Activated CD4-positive, alpha-beta T cell treated with anti-CD3 and anti-CD28 coated beads, Interleukin-2, amount 10 ng/mL, durations not matched to agents 7 days and 5 days (primary cell): ENCODE data around the gene ZNF592. TPM values are rescaled to one million over a fixed set of nuclear protein-coding genes. Genes with fewer than 3 reads are reported as not detected.
A peak's percentile ranks its signal among the peaks of the same experiment; 100 is the strongest.
"Not testable (repeated sequence)": the region's sequence is repeated elsewhere in the genome, so short reads cannot be mapped to it uniquely, and the experiment has no call there.

Source experiments
- CTCF ChIA-PET: fragments of 350-600 bp; sonication (Branson Sonifier 250); formaldehyde crosslinking; loops from one replicate; lab custom pipeline; 2021; ENCODE audit warnings: antibody characterized with exemption; lab: Charles Lee
- POLR2A ChIA-PET: fragments of 350-600 bp; sonication (Branson Sonifier 250); formaldehyde crosslinking; loops from one replicate; lab custom pipeline; 2021; ENCODE audit warnings: antibody characterized with exemption; lab: Charles Lee
- DNase-seq: peaks from one replicate; pipeline ENCODE4 v3.0.0-alpha.2; 2020
- H3K27ac Mint-ChIP-seq: one replicate; pipeline ENCODE4 v1.8.0; 2021; ENCODE audit warnings: mild to moderate bottlenecking, moderate library complexity, mixed read lengths
- H3K27me3 Mint-ChIP-seq: one replicate; pipeline ENCODE4 v1.8.0; 2021; ENCODE audit warnings: mixed read lengths
- H3K36me3 Mint-ChIP-seq: one replicate; pipeline ENCODE4 v1.8.0; 2021; ENCODE audit warnings: low read depth, mixed read lengths
- H3K4me1 Mint-ChIP-seq: one replicate; pipeline ENCODE4 v1.8.0; 2021; ENCODE audit warnings: mixed read lengths
- H3K4me3 Mint-ChIP-seq: one replicate; pipeline ENCODE4 v1.8.0; 2021; ENCODE audit warnings: mild to moderate bottlenecking, moderate library complexity, mixed read lengths
- H3K9me3 Mint-ChIP-seq: one replicate; pipeline ENCODE4 v1.8.0; 2021; ENCODE audit warnings: mixed read lengths
- total RNA-seq, 2 experiments: library from RNA; stranded (reverse); gene quantifications; one replicate each; pipeline ENCODE4 v1.2.3, GENCODE V29; 2021

Gene ZNF592
- total RNA-seq, 2 experiments from 2014 or later = 44.3 to 51.9 TPM

GRCh38 chr15:84751721-84752120, 3.3 kb downstream of the ZNF592 start:
- H3K27me3 Mint-ChIP-seq, H3K4me3 Mint-ChIP-seq, H3K27ac Mint-ChIP-seq, H3K9me3 Mint-ChIP-seq, DNase-seq: not testable (repeated sequence)
- H3K36me3 Mint-ChIP-seq = peaks cover 43% of the 10 kb centered on the region
- CTCF ChIA-PET = interaction anchor here (1.0 to 2.9 kb wide), 2 partner anchors 16 to 17 kb away, joined by 3 to 10 read pairs; no protein-coding TSS in a partner anchor
- POLR2A ChIA-PET = interaction anchor here (0.6 kb wide), 1 partner anchor 88 kb away, joined by 4 read pairs; no protein-coding TSS in a partner anchor
- peaks cover 60% of the 10 kb centered on the region for H3K4me1 Mint-ChIP-seq

DNA sequence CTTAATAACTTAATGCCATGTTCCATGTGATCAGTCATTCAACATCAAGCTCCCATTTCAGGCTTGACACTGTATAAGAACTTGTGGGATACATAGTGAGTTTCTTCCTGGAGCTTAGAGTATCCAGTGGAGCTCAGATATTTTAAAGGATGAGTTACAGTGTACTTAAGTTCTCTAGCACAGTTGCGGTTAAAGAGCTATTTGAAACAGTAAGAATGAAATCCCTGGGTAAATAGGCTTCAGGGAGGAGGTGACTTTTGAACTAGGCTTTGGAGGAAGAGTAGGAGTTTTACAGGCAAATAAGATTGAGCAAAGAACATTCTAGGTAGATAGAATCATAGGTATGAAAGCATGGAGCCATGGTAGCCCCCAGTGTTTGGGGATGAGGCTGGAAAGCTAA, 3.8 kb downstream of the ZNF592 start:
- Mint-ChIP-seq H3K4me1 (peaks cover 61% of the 10 kb centered on the region), H3K36me3 (peaks cover 43% of the 10 kb centered on the region), H3K27me3 (no peaks in the 10 kb centered on the region), H3K4me3 (no peak overlapping the region), H3K9me3 (no peaks in the 10 kb centered on the region), H3K27ac (no peak overlapping the region)
- CTCF ChIA-PET = interaction anchor here (1.0 kb wide), 1 partner anchor 17 kb away, joined by 3 read pairs; no protein-coding TSS in a partner anchor
- DNase-seq = no peak
- POLR2A ChIA-PET = interaction anchor here (0.6 kb wide), 1 partner anchor 88 kb away, joined by 4 read pairs; no protein-coding TSS in a partner anchor

- ChIA-PET CTCF (interaction anchor here (1.0 kb wide), 1 partner anchor 18 kb away, joined by 3 read pairs; no protein-coding TSS in a partner anchor), POLR2A (no interaction called here)
- H3K27me3 Mint-ChIP-seq = no peaks in the 10 kb centered on the region
- H3K4me1 Mint-ChIP-seq = peaks cover 56% of the 10 kb centered on the region
- no peak for DNase-seq
- H3K9me3 Mint-ChIP-seq = no peaks in the 10 kb centered on the region
- no peak overlapping the region for H3K4me3 Mint-ChIP-seq
- H3K27ac Mint-ChIP-seq = peak overlapping the region; percentile 32
- peaks cover 38% of the 10 kb centered on the region for H3K36me3 Mint-ChIP-seq
Observed at GRCh38 chr15:84752700-84753099, 4.3 kb downstream of the ZNF592 start.

- POLR2A ChIA-PET = not testable (repeated sequence)
Observed at GRCh38 chr15:84754889-84755288, 6.5 kb downstream of the ZNF592 start.

GRCh38 chr15:84755736-84756527, 7.5 kb downstream of the ZNF592 start:
- Mint-ChIP-seq H3K36me3 (peaks cover 24% of the 10 kb centered on the region), H3K4me3 (no peak overlapping the region), H3K27me3 (no peaks in the 10 kb centered on the region), H3K27ac (no peak overlapping the region), H3K9me3 (no peaks in the 10 kb centered on the region), H3K4me1 (peaks cover 40% of the 10 kb centered on the region)
- ChIA-PET CTCF (interaction anchor here (1.0 to 2.1 kb wide), 4 partner anchors 12 to 184 kb away, joined by 3 to 5 read pairs (median 3); no protein-coding TSS in a partner anchor), POLR2A (no interaction called here)
- DNase-seq = no peak

More at GRCh38 chr15:84754889-84755288, 6.5 kb downstream of the ZNF592 start:
- H3K4me3 Mint-ChIP-seq, H3K27ac Mint-ChIP-seq, H3K9me3 Mint-ChIP-seq, H3K27me3 Mint-ChIP-seq, DNase-seq: not testable (repeated sequence)
- CTCF ChIA-PET = interaction anchor here (0.6 to 2.1 kb wide), 4 partner anchors 13 to 100 kb away, joined by 3 to 6 read pairs (median 4); partner anchors contain the start of gene WDR73
- Mint-ChIP-seq H3K36me3 (peaks cover 29% of the 10 kb centered on the region), H3K4me1 (peaks cover 50% of the 10 kb centered on the region)

GRCh38 chr15:84759018-84759417, 10.6 kb downstream of the ZNF592 start:
- H3K27me3 Mint-ChIP-seq = no peaks in the 10 kb centered on the region
- no peaks in the 10 kb centered on the region for H3K9me3 Mint-ChIP-seq
- no peak for DNase-seq
- ChIA-PET POLR2A (no interaction called here), CTCF (interaction anchor here (0.9 kb wide), 1 partner anchor 13 kb away, joined by 3 read pairs; no protein-coding TSS in a partner anchor)
- H3K27ac Mint-ChIP-seq = no peak overlapping the region
- peaks cover 9% of the 10 kb centered on the region for H3K36me3 Mint-ChIP-seq
- H3K4me1 Mint-ChIP-seq = peaks cover 22% of the 10 kb centered on the region
- H3K4me3 Mint-ChIP-seq = no peak overlapping the region

GRCh38 chr15:84760219-84760618, 11.8 kb downstream of the ZNF592 start:
- Mint-ChIP-seq H3K4me3 (no peak overlapping the region), H3K27me3 (no peaks in the 10 kb centered on the region), H3K36me3 (peaks cover 12% of the 10 kb centered on the region), H3K9me3 (no peaks in the 10 kb centered on the region), H3K4me1 (peaks cover 19% of the 10 kb centered on the region), H3K27ac (no peak overlapping the region)
- ChIA-PET CTCF (no interaction called here), POLR2A (no interaction called here)
- DNase-seq = no peak

DNA sequence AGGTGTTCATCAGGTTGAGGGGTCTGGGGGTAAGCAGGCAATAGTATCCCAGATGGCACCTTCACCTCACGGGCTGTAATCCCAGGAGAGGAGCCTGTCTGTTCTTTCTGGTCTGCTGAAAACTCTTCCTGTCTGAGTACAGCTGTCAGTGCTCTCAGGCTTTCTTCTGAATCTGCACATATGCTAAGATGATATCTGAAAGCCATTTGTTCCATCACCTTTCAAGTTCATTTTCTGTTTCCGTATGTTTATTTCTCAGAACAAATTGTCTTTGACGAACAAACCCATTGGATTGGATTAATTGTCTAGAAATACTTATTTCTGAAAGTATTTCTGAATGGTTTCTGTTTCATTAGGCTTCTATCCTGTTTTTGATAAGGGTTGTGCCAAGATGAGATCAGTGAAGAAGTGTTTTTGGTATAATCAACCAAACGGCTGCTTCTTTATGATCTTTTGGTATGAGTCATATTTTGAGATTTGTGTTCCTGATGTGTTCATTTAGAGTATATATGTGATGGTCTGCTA, 13.3 kb downstream of the ZNF592 start:
- ChIA-PET POLR2A (no interaction called here), CTCF (no interaction called here)
- Mint-ChIP-seq H3K4me3 (no peak overlapping the region), H3K9me3 (no peaks in the 10 kb centered on the region), H3K4me1 (peaks cover 13% of the 10 kb centered on the region), H3K27me3 (no peaks in the 10 kb centered on the region), H3K27ac (no peak overlapping the region), H3K36me3 (peaks cover 18% of the 10 kb centered on the region)
- peak; percentile 16 for DNase-seq

DNA sequence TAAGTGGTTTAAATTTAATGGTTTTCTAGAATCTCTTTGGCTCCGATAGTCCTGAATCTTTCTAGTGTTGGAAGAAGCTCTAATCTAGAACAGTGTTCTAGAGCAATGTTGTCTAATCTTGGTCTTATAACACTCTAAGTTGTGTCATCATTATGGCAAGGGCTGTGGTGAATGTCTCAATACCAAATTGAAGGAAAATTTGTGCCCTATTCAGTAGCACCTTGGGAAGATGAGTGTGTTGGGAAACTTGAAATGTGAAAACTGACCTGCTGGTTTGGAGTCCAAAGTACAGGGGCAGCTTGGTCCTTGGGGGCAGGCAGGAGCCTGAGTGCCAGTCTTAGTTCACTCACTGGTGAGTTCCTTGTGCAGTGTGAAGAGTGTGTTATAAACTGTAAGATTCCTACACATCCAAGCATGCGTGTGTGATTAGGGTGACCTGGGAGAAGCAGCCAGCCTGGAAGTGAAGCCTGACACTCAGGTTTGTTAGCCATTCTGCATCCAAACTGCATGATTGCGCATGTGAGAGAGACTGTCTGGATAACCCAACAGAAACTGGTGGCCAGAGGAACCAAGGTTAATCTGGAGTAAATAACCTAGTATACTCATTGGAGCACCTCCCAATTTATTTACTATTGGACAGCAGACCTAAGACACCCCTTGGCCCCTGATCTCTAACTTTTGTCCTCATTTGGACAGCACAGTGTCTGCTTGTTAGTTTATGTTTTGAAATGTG, 14.6 kb downstream of the ZNF592 start:
- CTCF ChIA-PET = interaction anchor here (0.8 kb wide), 1 partner anchor 16 kb away, joined by 3 read pairs; no protein-coding TSS in a partner anchor
- Mint-ChIP-seq H3K27ac (no peak overlapping the region), H3K27me3 (no peaks in the 10 kb centered on the region), H3K36me3 (peaks cover 25% of the 10 kb centered on the region), H3K9me3 (no peaks in the 10 kb centered on the region), H3K4me3 (no peak overlapping the region), H3K4me1 (peaks cover 11% of the 10 kb centered on the region)
- POLR2A ChIA-PET = no interaction called here
- no peak for DNase-seq

DNA sequence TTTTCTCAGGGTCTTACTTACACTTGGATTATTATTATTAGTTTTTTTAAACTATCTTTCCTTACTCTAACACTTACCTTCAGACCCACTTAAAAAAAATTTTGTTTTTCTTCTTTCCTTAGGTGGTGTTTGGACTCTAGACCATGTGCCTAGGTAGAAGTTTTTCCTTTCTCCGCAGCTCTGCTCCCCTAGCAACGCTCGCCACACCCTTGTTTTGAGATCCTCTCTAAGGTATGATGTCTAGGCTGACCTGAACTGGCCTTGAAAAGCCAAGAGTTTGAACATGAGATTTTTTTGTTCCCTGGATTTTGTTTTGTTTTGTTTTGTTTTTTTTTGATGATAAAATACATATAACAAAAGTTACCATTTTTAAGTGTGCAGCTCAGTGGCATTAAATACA, 16.2 kb downstream of the ZNF592 start:
- Mint-ChIP-seq H3K27me3 (no peaks in the 10 kb centered on the region), H3K27ac (peak overlapping the region; percentile 43), H3K9me3 (no peaks in the 10 kb centered on the region), H3K4me3 (no peak overlapping the region), H3K36me3 (peaks cover 39% of the 10 kb centered on the region), H3K4me1 (peaks cover 14% of the 10 kb centered on the region)
- no peak for DNase-seq
- CTCF ChIA-PET = interaction anchor here (0.6 kb wide), 1 partner anchor 201 kb away, joined by 4 read pairs; no protein-coding TSS in a partner anchor
- POLR2A ChIA-PET = no interaction called here

GRCh38 chr15:84764989-84765388, 16.6 kb downstream of the ZNF592 start:
- CTCF ChIA-PET = no interaction called here
- Mint-ChIP-seq H3K27me3 (no peaks in the 10 kb centered on the region), H3K4me3 (no peak overlapping the region), H3K27ac (peak overlapping the region; percentile 43), H3K4me1 (peaks cover 17% of the 10 kb centered on the region), H3K9me3 (no peaks in the 10 kb centered on the region), H3K36me3 (peaks cover 40% of the 10 kb centered on the region)
- POLR2A ChIA-PET = no interaction called here
- no peak for DNase-seq

DNA sequence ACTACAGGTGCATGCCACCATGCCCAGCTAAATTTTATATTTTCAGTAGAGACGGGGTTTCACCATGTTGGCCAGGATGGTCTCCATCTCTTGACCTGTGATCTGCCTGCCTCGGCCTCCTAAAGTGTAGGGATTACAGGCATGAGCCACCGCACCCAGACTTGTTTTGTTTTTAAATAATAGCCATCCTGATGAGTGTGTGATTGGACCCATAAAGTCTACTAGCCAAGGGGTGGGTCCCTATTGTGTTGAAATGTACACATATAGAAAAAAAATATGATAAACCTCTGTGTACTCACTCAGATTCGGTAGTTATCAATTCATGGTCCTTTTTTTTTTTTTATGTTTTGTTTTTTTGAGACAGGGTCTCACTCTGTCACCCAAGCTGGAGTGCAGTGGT, 17.3 kb downstream of the ZNF592 start:
- Mint-ChIP-seq H3K9me3 (no peaks in the 10 kb centered on the region), H3K4me3 (no peak overlapping the region), H3K36me3 (peaks cover 43% of the 10 kb centered on the region), H3K4me1 (peaks cover 17% of the 10 kb centered on the region), H3K27ac (no peak overlapping the region), H3K27me3 (no peaks in the 10 kb centered on the region)
- ChIA-PET POLR2A (no interaction called here), CTCF (interaction anchor here (1.5 kb wide), 1 partner anchor 49 kb away, joined by 3 read pairs; no protein-coding TSS in a partner anchor)
- no peak for DNase-seq
